Measurements from ENCODE around the gene CD7.

The CD7 gene

GRCh38 chr17:82292251-82293154 is 24.9 kb downstream of the CD7 start (continued):
- TF ChIP-seq ZNF26 (tag by site-specific recombination; IDR thresholded peaks at IDR 0.05) (no peak), GLI2 (tag by site-specific recombination; IDR thresholded peaks at IDR 0.05; ENCODE audit: borderline replicate concordance, low read depth) (no peak), ZNF776 (tag by site-specific recombination; IDR thresholded peaks at IDR 0.05; ENCODE audit: borderline replicate concordance) (no peak), ZNF394 (tag by site-specific recombination; IDR thresholded peaks at IDR 0.05; ENCODE audit: borderline replicate concordance) (no peak), ZSCAN16 (tag by site-specific recombination; IDR thresholded peaks at IDR 0.05) (no peak), ZFP41 (tag by site-specific recombination; IDR thresholded peaks at IDR 0.05; ENCODE audit: borderline replicate concordance) (no peak), ZNF677 (tag by site-specific recombination; IDR thresholded peaks at IDR 0.05) (no peak), PRDM4 (tag by site-specific recombination; IDR thresholded peaks at IDR 0.05) (0 out of 2 replicates have a peak, but pooled peaks have one; percentile 11), YY1 (tag by site-specific recombination; IDR thresholded peaks at IDR 0.05) (no peak), HOXD13 (CRISPR knock-in tag; IDR thresholded peaks at IDR 0.05; ENCODE audit: borderline replicate concordance) (no peak), GLIS2 (tag by site-specific recombination; IDR thresholded peaks at IDR 0.05) (peak; percentile 58; the same call in 1 of the 2 replicates), ZNF138 (tag by site-specific recombination; IDR thresholded peaks at IDR 0.05; ENCODE audit: borderline replicate concordance) (no peak), TRIM28 (IDR thresholded peaks at IDR 0.05; ENCODE audit: borderline replicate concordance, low read length) (no peak), ZNF548 (tag by site-specific recombination; IDR thresholded peaks at IDR 0.05) (no peak), PRDM2 (tag by site-specific recombination; IDR thresholded peaks at IDR 0.05; ENCODE audit: borderline replicate concordance) (no peak), ZNF248 (tag by site-specific recombination; IDR thresholded peaks at IDR 0.05) (no peak), ZNF18 (tag by site-specific recombination; IDR thresholded peaks at IDR 0.05) (no peak), MYNN (tag by site-specific recombination; IDR thresholded peaks at IDR 0.05; ENCODE audit: borderline replicate concordance) (no peak), ZNF133 (tag by site-specific recombination; IDR thresholded peaks at IDR 0.05) (no peak), ZNF211 (tag by site-specific recombination; IDR thresholded peaks at IDR 0.05; ENCODE audit: low read depth) (no peak), ZNF350 (tag by site-specific recombination; IDR thresholded peaks at IDR 0.05) (no peak), ZNF837 (tag by site-specific recombination; IDR thresholded peaks at IDR 0.05) (no peak), ZNF146 (tag by site-specific recombination; IDR thresholded peaks at IDR 0.05) (no peak), ZSCAN4 (tag by site-specific recombination; IDR thresholded peaks at IDR 0.05) (no peak), ZNF664 (tag by site-specific recombination; IDR thresholded peaks at IDR 0.05) (no peak), ZNF423 (tag by site-specific recombination; IDR thresholded peaks at IDR 0.05) (no peak), HOXA7 (CRISPR knock-in tag; IDR thresholded peaks at IDR 0.05; ENCODE audit: borderline replicate concordance) (no peak)

Data from HEK293 (cell line).